HepG2 (cell line): ENCODE data around the gene WDR81. TPM values are rescaled to one million over a fixed set of nuclear protein-coding genes. Genes with fewer than 3 reads are reported as not detected.

ENCODE experiments used
- AGO2 ChIP-seq: fragments of 200-400 bp; formaldehyde crosslinking; optimal IDR thresholded peaks from 2 replicates; pipeline ENCODE3; 2017; ENCODE audit warnings: mild to moderate bottlenecking, low read depth, low read length, moderate library complexity
- BHLHE40 ChIP-seq: IDR thresholded peaks from 2 replicates; pipeline ENCODE4 v1.6.1; 2011; ENCODE audit warnings: low read length, improper control_type of control experiment
- CSRNP1 ChIP-seq: sonication (generic); formaldehyde crosslinking; IDR thresholded peaks from 2 replicates; pipeline ENCODE4 v1.8.1; 2023; ENCODE audit warnings: mild to moderate bottlenecking, missing genetic modification reagents
- EED ChIP-seq: sonication (generic); formaldehyde crosslinking; IDR thresholded peaks from 2 replicates; pipeline ENCODE4 v1.5.0; 2020; ENCODE audit warnings: mild to moderate bottlenecking, missing genetic modification reagents
- ESRRA ChIP-seq: sonication (generic); formaldehyde crosslinking; IDR thresholded peaks from 2 replicates; pipeline ENCODE4 v1.5.1; 2020; ENCODE audit warnings: mild to moderate bottlenecking, low read depth, missing genetic modification reagents
- HNRNPL ChIP-seq: fragments of 200-400 bp; formaldehyde crosslinking; IDR thresholded peaks from 2 replicates; pipeline ENCODE4 v1.6.1; 2017; ENCODE audit warnings: mild to moderate bottlenecking, low read depth, low read length
- MTF2 ChIP-seq: sonication (generic); formaldehyde crosslinking; IDR thresholded peaks from 2 replicates; pipeline ENCODE4 v1.5.0; 2020; ENCODE audit warnings: missing genetic modification reagents, borderline replicate concordance
- NFYC ChIP-seq: IDR thresholded peaks from 2 replicates; pipeline ENCODE4 v1.6.1; 2016; ENCODE audit warnings: missing genetic modification reagents, missing compliant biosample characterization
- RFXANK ChIP-seq: IDR thresholded peaks from 2 replicates; pipeline ENCODE4 v1.6.1; 2016
- SP5 ChIP-seq: IDR thresholded peaks from 2 replicates; pipeline ENCODE4 v1.6.1; 2016; ENCODE audit warnings: low read depth, borderline replicate concordance
- SRSF4 ChIP-seq: fragments of 200-400 bp; formaldehyde crosslinking; IDR thresholded peaks from one replicate; pipeline ENCODE4 v1.6.1; 2018; ENCODE audit warnings: mild to moderate bottlenecking, low read depth, low read length, moderate library complexity; ENCODE audit not compliant: poor library complexity, severe bottlenecking
- STAT5B ChIP-seq: sonication (generic); formaldehyde crosslinking; IDR thresholded peaks from 2 replicates; pipeline ENCODE4 v1.4.0; 2020; ENCODE audit warnings: missing genetic modification reagents
- U2AF1 ChIP-seq: fragments of 200-400 bp; formaldehyde crosslinking; optimal IDR thresholded peaks from 2 replicates; pipeline ENCODE3; 2017; ENCODE audit warnings: mild to moderate bottlenecking, low read depth, low read length
- XRCC5 ChIP-seq: fragments of 200-400 bp; formaldehyde crosslinking; optimal IDR thresholded peaks from 2 replicates; pipeline ENCODE3; 2017; ENCODE audit warnings: mild to moderate bottlenecking, low read length
- ZBTB42 ChIP-seq: sonication (generic); formaldehyde crosslinking; IDR thresholded peaks from 2 replicates; pipeline ENCODE4 v1.5.0; 2020; ENCODE audit warnings: mild to moderate bottlenecking, missing genetic modification reagents
- ZFP36 ChIP-seq: fragments of 150-350 bp; IDR thresholded peaks from 2 replicates; pipeline ENCODE4 v1.6.1; 2018; ENCODE audit warnings: borderline replicate concordance, low read length, low read depth; ENCODE audit not compliant: partially characterized antibody
- ZNF318 ChIP-seq: sonication (generic); formaldehyde crosslinking; IDR thresholded peaks from 2 replicates; pipeline ENCODE4 v1.4.0; 2020; ENCODE audit warnings: mild to moderate bottlenecking, missing genetic modification reagents
- ZNF335 ChIP-seq: sonication (generic); formaldehyde crosslinking; IDR thresholded peaks from 2 replicates; pipeline ENCODE4 v1.4.0; 2020; ENCODE audit warnings: missing genetic modification reagents
- ZNF552 ChIP-seq: sonication (generic); formaldehyde crosslinking; IDR thresholded peaks from 2 replicates; pipeline ENCODE4 v1.9.0; 2022; ENCODE audit warnings: missing genetic modification reagents, mild to moderate bottlenecking, borderline replicate concordance
- ZNF776 ChIP-seq: sonication (generic); formaldehyde crosslinking; IDR thresholded peaks from 2 replicates; pipeline ENCODE4 v1.4.0; 2020; ENCODE audit warnings: mild to moderate bottlenecking, missing genetic modification reagents
- polyA plus RNA-seq, 8 experiments: library from polyadenylated mRNA; depleted of rRNA in 3 of 8; stranded (reverse) in 7 of 8; unstranded in 1 of 8; fragments of >200 nt; fragmentation: Illumina TruSeq in 4 of 8; extraction: Trizol in 4 of 8; gene quantifications; 2 replicates each; pipeline versions ENCODE4 v1.2.1 to v1.2.3, GENCODE V29; 2011 to 2016; ENCODE audit warnings: low read depth in 4 of 8, missing spikeins in 1 of 8, mixed read lengths in 1 of 8; ENCODE audit not compliant: insufficient read depth in 1 of 8
- total RNA-seq, 5 experiments: library from RNA; depleted of rRNA; stranded (reverse); fragments of >200 nt; fragmentation: Illumina TruSeq; extraction: Trizol; gene quantifications; 2 replicates each; pipeline ENCODE4 v1.2.3, GENCODE V29; 2016; ENCODE audit warnings: low read depth in 1 of 5
- TF ChIP-seq, protein P1 (sequence below): sonication (generic); formaldehyde crosslinking; IDR thresholded peaks from 2 replicates; pipeline ENCODE4 v1.8.0; 2022; ENCODE audit warnings: mild to moderate bottlenecking, missing genetic modification reagents

WDR81 gene
- total and polyA plus RNA-seq, 2 of the 13 experiments (the other 11 are each of a cell fraction or from before 2014, with no cell fraction given) = 9.1 to 16.7 TPM

DNA sequence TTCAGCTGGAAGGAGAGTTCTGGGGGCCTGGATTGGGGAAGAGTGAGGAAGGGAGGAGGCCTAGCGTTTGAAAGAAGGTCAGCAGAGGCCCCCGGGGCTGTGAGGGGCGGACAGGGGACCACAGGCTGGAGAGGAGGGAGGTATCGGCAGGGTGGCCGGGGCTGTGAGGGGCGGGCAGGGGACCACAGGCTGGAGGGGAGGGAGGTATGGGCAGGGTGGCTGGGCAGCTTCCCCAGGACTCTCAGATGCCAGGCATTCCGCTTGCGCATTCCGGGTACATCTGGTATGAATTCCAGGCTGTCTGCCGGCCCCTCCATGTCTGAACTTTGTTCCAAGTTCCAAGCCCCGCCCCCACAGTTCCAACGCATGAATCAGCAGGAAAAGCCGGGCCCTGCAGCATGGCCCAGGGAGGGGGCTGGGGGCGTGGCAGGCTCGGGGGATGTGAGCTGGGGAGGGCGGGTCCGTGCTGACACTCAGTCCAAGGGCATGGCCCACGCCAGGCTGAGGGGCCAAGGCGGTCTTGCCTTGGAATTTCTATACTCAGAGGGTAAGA is 10.0 kb upstream of the WDR81 start (continued):
- no peak for TF ChIP-seq SRSF4
- TF ChIP-seq, protein P1, sequence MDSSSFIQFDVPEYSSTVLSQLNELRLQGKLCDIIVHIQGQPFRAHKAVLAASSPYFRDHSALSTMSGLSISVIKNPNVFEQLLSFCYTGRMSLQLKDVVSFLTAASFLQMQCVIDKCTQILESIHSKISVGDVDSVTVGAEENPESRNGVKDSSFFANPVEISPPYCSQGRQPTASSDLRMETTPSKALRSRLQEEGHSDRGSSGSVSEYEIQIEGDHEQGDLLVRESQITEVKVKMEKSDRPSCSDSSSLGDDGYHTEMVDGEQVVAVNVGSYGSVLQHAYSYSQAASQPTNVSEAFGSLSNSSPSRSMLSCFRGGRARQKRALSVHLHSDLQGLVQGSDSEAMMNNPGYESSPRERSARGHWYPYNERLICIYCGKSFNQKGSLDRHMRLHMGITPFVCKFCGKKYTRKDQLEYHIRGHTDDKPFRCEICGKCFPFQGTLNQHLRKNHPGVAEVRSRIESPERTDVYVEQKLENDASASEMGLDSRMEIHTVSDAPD (CRISPR knock-in tag) = no peak
- TF ChIP-seq ZNF552 (CRISPR knock-in tag) = no peak
- TF ChIP-seq BHLHE40 = no peak
- TF ChIP-seq ZNF318 (CRISPR knock-in tag) = no peak
- no peak for TF ChIP-seq RFXANK
- TF ChIP-seq ZFP36 = no peak
- TF ChIP-seq SP5 (CRISPR knock-in tag) = peak; percentile 91
- peak; percentile 49; the same call in 1 of the 2 replicates for TF ChIP-seq NFYC (CRISPR knock-in tag)
- TF ChIP-seq ZBTB42 (CRISPR knock-in tag) = no peak
- TF ChIP-seq HNRNPL = no peak
- no peak for TF ChIP-seq MTF2 (CRISPR knock-in tag)
- no peak; the same call in 1 of the 2 replicates for TF ChIP-seq ZNF335 (CRISPR knock-in tag)
- peak; percentile 3 for TF ChIP-seq XRCC5
- no peak for TF ChIP-seq U2AF1
- no peak for TF ChIP-seq AGO2
- TF ChIP-seq CSRNP1 = no peak
- TF ChIP-seq ESRRA (CRISPR knock-in tag) = no peak
- no peak for TF ChIP-seq STAT5B (CRISPR knock-in tag)
- TF ChIP-seq ZNF776 = no peak
- no peak for TF ChIP-seq EED (CRISPR knock-in tag)
